Liver (tissue), 9 donors: ENCODE data around the gene NDUFS3. TPM values are rescaled to one million over a fixed set of nuclear protein-coding genes. Genes with fewer than 3 reads are reported as not detected.
A peak's percentile ranks its signal among the peaks of the same experiment; 100 is the strongest.

Experiments used
- DNase-seq: peaks from one replicate; pipeline ENCODE4 v3.0.0-alpha.2; 2017; ENCODE audit warnings: low spot score
- H3K27ac ChIP-seq, 2 donors: one replicate each; pipeline ENCODE4 v1.7.0; 2013; ENCODE audit warnings: inconsistent platforms in 2 of 2, low read length in 2 of 2, control low read depth in 1 of 2, low read depth in 1 of 2, mild to moderate bottlenecking in 1 of 2
- H3K27me3 ChIP-seq, 4 donors: one replicate each; pipeline versions ENCODE4 v1.6.1 to v1.7.0; 2013; ENCODE audit warnings: low read length in 3 of 4, inconsistent platforms in 1 of 4, mild to moderate bottlenecking in 1 of 4, moderate library complexity in 1 of 4; ENCODE audit not compliant: control insufficient read depth in 4 of 4, insufficient read depth in 4 of 4
- H3K36me3 ChIP-seq, 4 donors: one replicate each; pipeline versions ENCODE4 v1.6.1 to v1.7.0; 2013; ENCODE audit warnings: low read length in 3 of 4, mild to moderate bottlenecking in 3 of 4, low read depth in 1 of 4, moderate library complexity in 1 of 4; ENCODE audit not compliant: control insufficient read depth in 4 of 4, insufficient read depth in 3 of 4
- H3K4me1 ChIP-seq, 4 donors: one replicate each; pipeline versions ENCODE4 v1.6.1 to v1.7.0; 2013; ENCODE audit warnings: low read length in 3 of 4, mild to moderate bottlenecking in 3 of 4, moderate library complexity in 1 of 4; ENCODE audit not compliant: control insufficient read depth in 4 of 4, insufficient read depth in 4 of 4
- H3K4me3 ChIP-seq, 3 donors: one replicate each; pipeline versions ENCODE4 v1.6.1 to v1.7.0; 2013; ENCODE audit warnings: low read length in 3 of 3, control low read depth in 1 of 3, low read depth in 1 of 3, mild to moderate bottlenecking in 1 of 3
- H3K9ac ChIP-seq, 2 donors: one replicate each; pipeline ENCODE4 v1.7.0; 2013; ENCODE audit warnings: low read length in 2 of 2, mild to moderate bottlenecking in 2 of 2, moderate library complexity in 2 of 2, control low read depth in 1 of 2, low read depth in 1 of 2
- H3K9me3 ChIP-seq, 4 donors: one replicate each; pipeline versions ENCODE4 v1.6.1 to v1.7.0; 2013; ENCODE audit warnings: low read length in 3 of 4; ENCODE audit not compliant: control insufficient read depth in 4 of 4
- FOXA1 ChIP-seq: IDR thresholded peaks from 2 replicates; pipeline ENCODE4 v1.6.1; 2016; ENCODE audit warnings: antibody characterized with exemption
- FOXA2 ChIP-seq: IDR thresholded peaks from 2 replicates; pipeline ENCODE4 v1.6.1; 2016; ENCODE audit warnings: antibody characterized with exemption
- GABPA ChIP-seq, 2 donors: IDR thresholded peaks in 1 of 2; conservative IDR thresholded peaks in 1 of 2; 2 replicates each; pipeline ENCODE4 v1.6.1; 2016; ENCODE audit warnings: antibody characterized with exemption in 2 of 2, mild to moderate bottlenecking in 1 of 2, moderate library complexity in 1 of 2
- HNF4A ChIP-seq, 2 donors: conservative IDR thresholded peaks; 2 replicates each; pipeline ENCODE4 v1.6.1; 2016; ENCODE audit warnings: antibody characterized with exemption in 2 of 2, mild to moderate bottlenecking in 2 of 2
- HNF4G ChIP-seq: IDR thresholded peaks from 2 replicates; pipeline ENCODE4 v1.6.1; 2016; ENCODE audit warnings: antibody characterized with exemption
- JUND ChIP-seq, 2 donors: IDR thresholded peaks; 2 replicates each; pipeline ENCODE4 v1.6.1; 2016; ENCODE audit warnings: antibody characterized with exemption in 2 of 2
- MAX ChIP-seq: IDR thresholded peaks from 2 replicates; pipeline ENCODE4 v1.6.1; 2016; ENCODE audit warnings: antibody characterized with exemption
- NR2F2 ChIP-seq: IDR thresholded peaks from 2 replicates; pipeline ENCODE4 v1.6.1; 2016; ENCODE audit warnings: antibody characterized with exemption
- RAD21 ChIP-seq, 2 donors: IDR thresholded peaks; 2 replicates each; pipeline ENCODE4 v1.6.1; 2016; ENCODE audit warnings: antibody characterized with exemption in 2 of 2, mild to moderate bottlenecking in 2 of 2
- SP1 ChIP-seq: IDR thresholded peaks from 2 replicates; pipeline ENCODE4 v1.6.1; 2018; ENCODE audit warnings: antibody characterized with exemption, mild to moderate bottlenecking
- YY1 ChIP-seq: IDR thresholded peaks from 2 replicates; pipeline ENCODE4 v1.6.1; 2016; ENCODE audit warnings: antibody characterized with exemption, mild to moderate bottlenecking
- WGBS: extraction: QIAGEN DNeasy Blood & Tissue Kit; methylation state at CpG from one replicate; pipeline ENCODE4 v1.1.7; 2013; 5-methylcytosine and 5-hydroxymethylcytosine counted together
- polyA plus RNA-seq, 2 donors: library from polyadenylated mRNA; stranded (reverse) in 1 of 2; unstranded in 1 of 2; fragments of 200-250 nt in 1 of 2; fragments of >200 nt in 1 of 2; fragmentation: Nextera tagmentation in 1 of 2; extraction: Ambion mirVana in 1 of 2; gene quantifications; one replicate each; pipeline versions ENCODE4 v1.2.1 to v1.2.3, GENCODE V29; 2013 to 2015
- total RNA-seq, 2 donors: library from RNA; depleted of rRNA; stranded (reverse); fragments of >200 nt; gene quantifications; one replicate each; pipeline ENCODE4 v1.2.3, GENCODE V29; 2014
- TF ChIP-seq, protein P1 (sequence below): fragments of 150-350 bp; IDR thresholded peaks from 2 replicates; pipeline ENCODE4 v1.5.1; 2017; ENCODE audit warnings: improper control_type of control experiment, low read depth, low read length; ENCODE audit not compliant: missing input control
- TF ChIP-seq, protein P2 (sequence below): IDR thresholded peaks from 2 replicates; pipeline ENCODE4 v1.6.1; 2016; ENCODE audit warnings: antibody characterized with exemption, mild to moderate bottlenecking
- TF ChIP-seq, protein P3 (sequence below): IDR thresholded peaks from 2 replicates; pipeline ENCODE4 v1.6.1; 2016; ENCODE audit warnings: antibody characterized with exemption
- donor health status: healthy.
- donor health status: healthy.
- donor health status: healthy.
- donor health status: healthy.
- donor health status: healthy.

Gene NDUFS3
- total and polyA plus RNA-seq, 4 donors, result 43.8 to 101 (median 67.8) TPM

GRCh38 chr11:47593492-47593933, 14.6 kb downstream of the NDUFS3 start (continued):
- TF ChIP-seq, protein P1, sequence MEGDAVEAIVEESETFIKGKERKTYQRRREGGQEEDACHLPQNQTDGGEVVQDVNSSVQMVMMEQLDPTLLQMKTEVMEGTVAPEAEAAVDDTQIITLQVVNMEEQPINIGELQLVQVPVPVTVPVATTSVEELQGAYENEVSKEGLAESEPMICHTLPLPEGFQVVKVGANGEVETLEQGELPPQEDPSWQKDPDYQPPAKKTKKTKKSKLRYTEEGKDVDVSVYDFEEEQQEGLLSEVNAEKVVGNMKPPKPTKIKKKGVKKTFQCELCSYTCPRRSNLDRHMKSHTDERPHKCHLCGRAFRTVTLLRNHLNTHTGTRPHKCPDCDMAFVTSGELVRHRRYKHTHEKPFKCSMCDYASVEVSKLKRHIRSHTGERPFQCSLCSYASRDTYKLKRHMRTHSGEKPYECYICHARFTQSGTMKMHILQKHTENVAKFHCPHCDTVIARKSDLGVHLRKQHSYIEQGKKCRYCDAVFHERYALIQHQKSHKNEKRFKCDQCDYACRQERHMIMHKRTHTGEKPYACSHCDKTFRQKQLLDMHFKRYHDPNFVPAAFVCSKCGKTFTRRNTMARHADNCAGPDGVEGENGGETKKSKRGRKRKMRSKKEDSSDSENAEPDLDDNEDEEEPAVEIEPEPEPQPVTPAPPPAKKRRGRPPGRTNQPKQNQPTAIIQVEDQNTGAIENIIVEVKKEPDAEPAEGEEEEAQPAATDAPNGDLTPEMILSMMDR, result no peak

GRCh38 chr11:47593934-47594855, 15.3 kb downstream of the NDUFS3 start, which contains the start of gene C1QTNF4:
Gene C1QTNF4 (minus strand): TSS chr11:47594411. CDS start chr11:47590810, 3,601 bp downstream.
- Histone ChIP-seq H3K9ac (no peak within 1 kb of the TSS), H3K4me3 (peak within 1 kb of the TSS in 1 of 3 donors; percentile 33), H3K27ac (no peak within 1 kb of the TSS), H3K9me3 (peaks cover 0 to 7% (median 1%) of the 10 kb centered on the region in 4 donors), H3K27me3 (peaks cover 0 to 7% (median 2%) of the 10 kb centered on the region in 4 donors), H3K4me1 (peaks cover 0 to 6% (median 2%) of the 10 kb centered on the region in 4 donors), H3K36me3 (no peaks in the 10 kb centered on the region)
- TF ChIP-seq, protein P2, sequence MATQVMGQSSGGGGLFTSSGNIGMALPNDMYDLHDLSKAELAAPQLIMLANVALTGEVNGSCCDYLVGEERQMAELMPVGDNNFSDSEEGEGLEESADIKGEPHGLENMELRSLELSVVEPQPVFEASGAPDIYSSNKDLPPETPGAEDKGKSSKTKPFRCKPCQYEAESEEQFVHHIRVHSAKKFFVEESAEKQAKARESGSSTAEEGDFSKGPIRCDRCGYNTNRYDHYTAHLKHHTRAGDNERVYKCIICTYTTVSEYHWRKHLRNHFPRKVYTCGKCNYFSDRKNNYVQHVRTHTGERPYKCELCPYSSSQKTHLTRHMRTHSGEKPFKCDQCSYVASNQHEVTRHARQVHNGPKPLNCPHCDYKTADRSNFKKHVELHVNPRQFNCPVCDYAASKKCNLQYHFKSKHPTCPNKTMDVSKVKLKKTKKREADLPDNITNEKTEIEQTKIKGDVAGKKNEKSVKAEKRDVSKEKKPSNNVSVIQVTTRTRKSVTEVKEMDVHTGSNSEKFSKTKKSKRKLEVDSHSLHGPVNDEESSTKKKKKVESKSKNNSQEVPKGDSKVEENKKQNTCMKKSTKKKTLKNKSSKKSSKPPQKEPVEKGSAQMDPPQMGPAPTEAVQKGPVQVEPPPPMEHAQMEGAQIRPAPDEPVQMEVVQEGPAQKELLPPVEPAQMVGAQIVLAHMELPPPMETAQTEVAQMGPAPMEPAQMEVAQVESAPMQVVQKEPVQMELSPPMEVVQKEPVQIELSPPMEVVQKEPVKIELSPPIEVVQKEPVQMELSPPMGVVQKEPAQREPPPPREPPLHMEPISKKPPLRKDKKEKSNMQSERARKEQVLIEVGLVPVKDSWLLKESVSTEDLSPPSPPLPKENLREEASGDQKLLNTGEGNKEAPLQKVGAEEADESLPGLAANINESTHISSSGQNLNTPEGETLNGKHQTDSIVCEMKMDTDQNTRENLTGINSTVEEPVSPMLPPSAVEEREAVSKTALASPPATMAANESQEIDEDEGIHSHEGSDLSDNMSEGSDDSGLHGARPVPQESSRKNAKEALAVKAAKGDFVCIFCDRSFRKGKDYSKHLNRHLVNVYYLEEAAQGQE, result no peak
- TF ChIP-seq RAD21 (IDR thresholded peaks at IDR 0.05) (no peak), HNF4A (conservative IDR thresholded peaks at IDR 0.05) (no peak), SP1 (no peak), FOXA2 (no peak), MAX (no peak), YY1 (no peak), GABPA (IDR thresholded peaks at IDR 0.05 in 1 of 2, conservative IDR thresholded peaks at IDR 0.05 in 1 of 2) (no peak), NR2F2 (no peak), HNF4G (no peak), JUND (IDR thresholded peaks at IDR 0.05) (no peak), FOXA1 (no peak)
- TF ChIP-seq, protein P3, sequence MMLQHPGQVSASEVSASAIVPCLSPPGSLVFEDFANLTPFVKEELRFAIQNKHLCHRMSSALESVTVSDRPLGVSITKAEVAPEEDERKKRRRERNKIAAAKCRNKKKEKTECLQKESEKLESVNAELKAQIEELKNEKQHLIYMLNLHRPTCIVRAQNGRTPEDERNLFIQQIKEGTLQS, result no peak
- TF ChIP-seq, protein P1, result no peak
- DNase-seq, result no peak
- WGBS, result 5% methylated on average over 48 of the region's 48 CpGs
